ENCODE data around the gene ZBBX.
A peak's percentile ranks its signal among the peaks of the same experiment; 100 is the strongest.

Gene ZBBX

DNA sequence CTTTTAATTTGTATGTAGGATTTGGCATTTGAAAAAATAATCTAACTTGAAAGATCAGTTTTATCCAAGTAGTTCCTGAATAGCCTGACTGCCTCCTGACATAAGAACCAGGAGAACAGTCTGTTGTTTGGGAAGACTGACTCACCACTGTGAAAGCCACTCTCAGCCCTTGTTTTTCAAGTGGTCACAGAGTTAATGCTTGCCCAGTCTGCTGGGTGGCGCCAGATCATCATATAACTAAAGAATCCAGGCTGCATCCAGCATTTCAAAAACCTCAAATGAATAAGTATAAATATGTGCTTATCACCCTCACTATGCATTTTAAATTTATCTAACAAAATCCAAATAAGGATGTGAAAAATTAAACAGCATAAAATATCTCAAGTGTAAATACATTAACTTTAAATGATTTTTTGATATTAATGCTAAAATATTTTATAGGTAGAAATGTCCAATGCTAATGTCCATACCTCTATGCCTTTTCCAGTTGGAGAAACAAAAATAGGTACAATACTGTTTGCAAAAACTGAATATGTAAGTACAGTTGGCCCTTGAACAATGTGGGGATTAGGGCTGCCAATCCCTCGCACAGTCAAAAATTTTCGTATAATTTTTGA, 26.9 kb upstream of the ZBBX start:
- no peaks in the 10 kb centered on the region for H3K4me1 ChIP-seq (ENCODE audit: insufficient read depth, low read length, poor library complexity, severe bottlenecking)
- H3K79me2 ChIP-seq (ENCODE audit: insufficient read depth, low read length), result no peaks in the 10 kb centered on the region
- H3K9ac ChIP-seq (ENCODE audit: low read depth, low read length, poor library complexity, severe bottlenecking), result no peak overlapping the region
- no peaks in the 10 kb centered on the region for H3F3A ChIP-seq (ENCODE audit: low read depth)
- H4K20me1 ChIP-seq (ENCODE audit: insufficient read depth, low read length, poor library complexity, severe bottlenecking), result no peaks in the 10 kb centered on the region
- H3K9me2 ChIP-seq (replicated peaks; ENCODE audit: low read depth, low read length), result no peaks in the 10 kb centered on the region
- H3K27me3 ChIP-seq (ENCODE audit: insufficient read depth, low read length, poor library complexity, severe bottlenecking), result no peaks in the 10 kb centered on the region
- H3K9me3 ChIP-seq (ENCODE audit: insufficient read depth, low read depth, low read length), result no peaks in the 10 kb centered on the region
- no peak overlapping the region for H3K4me3 ChIP-seq (ENCODE audit: low read length, poor library complexity, severe bottlenecking)
- no peak for TF ChIP-seq EZH2phosphoT487 (IDR thresholded peaks at IDR 0.05; ENCODE audit: borderline replicate concordance)
- TF ChIP-seq, protein P1, sequence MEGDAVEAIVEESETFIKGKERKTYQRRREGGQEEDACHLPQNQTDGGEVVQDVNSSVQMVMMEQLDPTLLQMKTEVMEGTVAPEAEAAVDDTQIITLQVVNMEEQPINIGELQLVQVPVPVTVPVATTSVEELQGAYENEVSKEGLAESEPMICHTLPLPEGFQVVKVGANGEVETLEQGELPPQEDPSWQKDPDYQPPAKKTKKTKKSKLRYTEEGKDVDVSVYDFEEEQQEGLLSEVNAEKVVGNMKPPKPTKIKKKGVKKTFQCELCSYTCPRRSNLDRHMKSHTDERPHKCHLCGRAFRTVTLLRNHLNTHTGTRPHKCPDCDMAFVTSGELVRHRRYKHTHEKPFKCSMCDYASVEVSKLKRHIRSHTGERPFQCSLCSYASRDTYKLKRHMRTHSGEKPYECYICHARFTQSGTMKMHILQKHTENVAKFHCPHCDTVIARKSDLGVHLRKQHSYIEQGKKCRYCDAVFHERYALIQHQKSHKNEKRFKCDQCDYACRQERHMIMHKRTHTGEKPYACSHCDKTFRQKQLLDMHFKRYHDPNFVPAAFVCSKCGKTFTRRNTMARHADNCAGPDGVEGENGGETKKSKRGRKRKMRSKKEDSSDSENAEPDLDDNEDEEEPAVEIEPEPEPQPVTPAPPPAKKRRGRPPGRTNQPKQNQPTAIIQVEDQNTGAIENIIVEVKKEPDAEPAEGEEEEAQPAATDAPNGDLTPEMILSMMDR (conservative IDR thresholded peaks at IDR 0.05; ENCODE audit: low read length), result peak; percentile 78
- no peak overlapping the region for H2AFZ ChIP-seq (ENCODE audit: low read length)
- H3K4me2 ChIP-seq (ENCODE audit: low read depth, low read length, poor library complexity, severe bottlenecking), result no peak overlapping the region
- no peaks in the 10 kb centered on the region for H3K36me3 ChIP-seq (ENCODE audit: insufficient read depth, low read length)

DNA sequence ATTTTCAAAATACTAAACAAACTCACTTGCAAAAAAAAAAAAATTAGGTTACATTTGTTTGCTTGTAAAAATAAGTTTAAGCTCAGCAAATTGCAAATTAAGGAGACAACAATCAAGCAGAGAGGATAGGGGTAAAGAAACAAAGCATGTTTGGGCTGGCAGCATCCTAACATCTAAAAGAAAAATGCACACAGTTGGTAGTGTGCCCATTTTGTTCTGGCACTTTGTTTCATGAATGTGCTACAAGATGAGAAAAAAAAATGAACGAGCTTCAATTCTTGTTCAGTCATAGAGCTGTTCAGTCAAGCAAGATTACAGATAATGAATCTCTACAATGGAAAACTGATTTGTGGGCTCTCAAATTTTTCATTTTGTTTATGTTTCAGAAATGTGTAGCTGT, 17.7 kb upstream of the ZBBX start:
- Histone ChIP-seq H3K4me2 (ENCODE audit: low read depth, low read length, poor library complexity, severe bottlenecking) (no peak overlapping the region), H3K79me2 (ENCODE audit: insufficient read depth, low read length) (no peaks in the 10 kb centered on the region), H3K27me3 (ENCODE audit: insufficient read depth, low read length, poor library complexity, severe bottlenecking) (no peaks in the 10 kb centered on the region), H3K9me3 (ENCODE audit: insufficient read depth, low read depth, low read length) (no peaks in the 10 kb centered on the region), H3K9me2 (replicated peaks; ENCODE audit: low read depth, low read length) (no peaks in the 10 kb centered on the region), H3K4me1 (ENCODE audit: insufficient read depth, low read length, poor library complexity, severe bottlenecking) (no peaks in the 10 kb centered on the region), H2AFZ (ENCODE audit: low read length) (no peak overlapping the region), H3K9ac (ENCODE audit: low read depth, low read length, poor library complexity, severe bottlenecking) (no peak overlapping the region), H3K4me3 (ENCODE audit: low read length, poor library complexity, severe bottlenecking) (no peak overlapping the region), H3K36me3 (ENCODE audit: insufficient read depth, low read length) (no peaks in the 10 kb centered on the region), H3F3A (ENCODE audit: low read depth) (no peaks in the 10 kb centered on the region), H4K20me1 (ENCODE audit: insufficient read depth, low read length, poor library complexity, severe bottlenecking) (no peaks in the 10 kb centered on the region)
- TF ChIP-seq EZH2phosphoT487 (IDR thresholded peaks at IDR 0.05; ENCODE audit: borderline replicate concordance), result no peak
- TF ChIP-seq, protein P1 (conservative IDR thresholded peaks at IDR 0.05; ENCODE audit: low read length), result no peak

DNA sequence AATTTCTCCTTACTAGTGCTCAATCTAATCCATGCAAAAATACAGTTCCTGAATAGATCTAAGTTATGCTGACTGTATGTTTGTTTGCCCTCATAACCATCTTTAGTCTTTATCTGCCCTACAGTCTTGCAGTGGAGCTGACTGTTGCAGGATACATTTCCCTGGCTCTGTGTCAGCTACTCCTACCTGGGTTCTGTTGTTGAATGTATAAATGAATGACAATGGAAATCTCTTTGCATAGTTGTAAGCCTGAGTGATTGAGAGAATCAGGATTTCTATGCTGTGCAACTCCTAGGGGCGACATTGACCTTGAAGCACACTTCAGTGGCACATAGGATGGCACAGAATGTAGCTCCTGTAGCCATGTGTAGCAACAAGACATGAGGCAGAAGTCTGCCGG, 16.0 kb upstream of the ZBBX start:
- no peak overlapping the region for H3K4me2 ChIP-seq (ENCODE audit: low read depth, low read length, poor library complexity, severe bottlenecking)
- H3K79me2 ChIP-seq (ENCODE audit: insufficient read depth, low read length), result no peaks in the 10 kb centered on the region
- TF ChIP-seq EZH2phosphoT487 (IDR thresholded peaks at IDR 0.05; ENCODE audit: borderline replicate concordance), result no peak
- TF ChIP-seq, protein P1 (conservative IDR thresholded peaks at IDR 0.05; ENCODE audit: low read length), result no peak

More for the DNA sequence above, 16.0 kb upstream of the ZBBX start:
- H4K20me1 ChIP-seq (ENCODE audit: insufficient read depth, low read length, poor library complexity, severe bottlenecking), result no peaks in the 10 kb centered on the region
- no peak overlapping the region for H3K4me3 ChIP-seq (ENCODE audit: low read length, poor library complexity, severe bottlenecking)
- no peaks in the 10 kb centered on the region for H3K4me1 ChIP-seq (ENCODE audit: insufficient read depth, low read length, poor library complexity, severe bottlenecking)
- H3F3A ChIP-seq (ENCODE audit: low read depth), result no peaks in the 10 kb centered on the region
- H3K27me3 ChIP-seq (ENCODE audit: insufficient read depth, low read length, poor library complexity, severe bottlenecking), result no peaks in the 10 kb centered on the region
- H3K9me2 ChIP-seq (replicated peaks; ENCODE audit: low read depth, low read length), result no peaks in the 10 kb centered on the region
- no peaks in the 10 kb centered on the region for H3K9me3 ChIP-seq (ENCODE audit: insufficient read depth, low read depth, low read length)
- H3K9ac ChIP-seq (ENCODE audit: low read depth, low read length, poor library complexity, severe bottlenecking), result no peak overlapping the region
- no peak overlapping the region for H2AFZ ChIP-seq (ENCODE audit: low read length)
- H3K36me3 ChIP-seq (ENCODE audit: insufficient read depth, low read length), result no peaks in the 10 kb centered on the region
